ENCODE data around the gene HS6ST1. TPM values are rescaled to one million over a fixed set of nuclear protein-coding genes. Genes with fewer than 3 reads are reported as not detected.
A peak's percentile ranks its signal among the peaks of the same experiment; 100 is the strongest.

Gene HS6ST1
- total RNA-seq, 1 donor from 2014 or later: 31.1 TPM

DNA sequence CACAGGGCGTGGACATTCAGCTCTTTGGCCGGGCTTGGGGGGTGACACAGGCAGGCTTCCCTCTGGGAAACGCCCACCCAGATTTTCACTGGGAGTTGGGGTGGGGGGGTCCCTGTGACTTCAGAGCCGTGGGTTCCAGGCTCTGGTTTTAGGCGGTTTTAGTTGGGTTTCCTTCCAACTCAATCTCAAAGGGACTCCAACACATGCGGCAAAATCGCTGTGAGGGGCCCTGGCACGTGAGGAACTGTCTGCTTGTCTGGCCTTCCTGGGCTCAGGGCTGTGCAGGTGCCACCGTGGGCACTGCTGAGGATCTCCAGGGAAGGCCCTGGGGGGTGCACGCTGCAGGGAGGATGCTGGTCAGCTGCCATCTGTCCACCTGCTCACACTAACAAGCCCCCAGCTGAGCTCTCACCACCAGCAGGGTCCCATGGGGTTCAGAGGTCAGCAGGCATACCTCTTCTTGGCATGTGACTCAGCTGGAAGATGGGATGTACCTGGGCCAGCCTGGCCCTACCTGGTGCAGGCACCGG, 11.7 kb downstream of the HS6ST1 start:
- Mint-ChIP-seq H3K27me3 (ENCODE audit: insufficient read depth, low read depth) (peaks cover 8% of the 10 kb centered on the region), H3K9me3 (no peaks in the 10 kb centered on the region), H3K4me3 (no peak overlapping the region), H3K4me1 (peaks cover 70% of the 10 kb centered on the region), H3K36me3 (peaks cover 7% of the 10 kb centered on the region), H3K27ac (no peak overlapping the region)
- Histone ChIP-seq H3K9me3 (ENCODE audit: low read depth) (no peaks in the 10 kb centered on the region), H3K4me2 (no peak overlapping the region), H3K4me1 (peaks cover 48% of the 10 kb centered on the region), H3K27me3 (no peaks in the 10 kb centered on the region), H3K36me3 (no peaks in the 10 kb centered on the region), H3K79me2 (ENCODE audit: low read depth) (peaks cover 100% of the 10 kb centered on the region), H3F3A (ENCODE audit: low read depth) (peaks cover 8% of the 10 kb centered on the region), H3K9ac (no peak overlapping the region), H2AFZ (replicated peaks) (no peak overlapping the region), H3K27ac (no peak overlapping the region), H3K4me3 (no peak overlapping the region), H4K20me1 (ENCODE audit: low read depth) (peaks cover 100% of the 10 kb centered on the region)
- DNase-seq (ENCODE audit: low spot score): no peak
- TF ChIP-seq CTCF (IDR thresholded peaks at IDR 0.05) (no peak), EZH2 (IDR thresholded peaks at IDR 0.05) (no peak), EZH2phosphoT487 (IDR thresholded peaks at IDR 0.05) (no peak)

GRCh38 chr2:128306081-128306930, 12.4 kb downstream of the HS6ST1 start:
- Mint-ChIP-seq H3K27ac (peak overlapping the region; percentile 72), H3K36me3 (peaks cover 7% of the 10 kb centered on the region), H3K4me1 (peaks cover 73% of the 10 kb centered on the region), H3K9me3 (no peaks in the 10 kb centered on the region), H3K4me3 (peak overlapping the region; percentile 17), H3K27me3 (ENCODE audit: insufficient read depth, low read depth) (peaks cover 8% of the 10 kb centered on the region)
- Histone ChIP-seq H3K79me2 (ENCODE audit: low read depth) (peaks cover 100% of the 10 kb centered on the region), H3K27ac (peak overlapping the region; percentile 1), H2AFZ (replicated peaks) (no peak overlapping the region), H3K4me2 (peak overlapping the region; percentile 61), H4K20me1 (ENCODE audit: low read depth) (peaks cover 100% of the 10 kb centered on the region), H3K9ac (no peak overlapping the region), H3F3A (ENCODE audit: low read depth) (peaks cover 8% of the 10 kb centered on the region), H3K36me3 (no peaks in the 10 kb centered on the region), H3K9me3 (ENCODE audit: low read depth) (no peaks in the 10 kb centered on the region), H3K4me1 (peaks cover 47% of the 10 kb centered on the region), H3K27me3 (no peaks in the 10 kb centered on the region), H3K4me3 (no peak overlapping the region)
- TF ChIP-seq EZH2phosphoT487 (IDR thresholded peaks at IDR 0.05) (no peak), CTCF (IDR thresholded peaks at IDR 0.05) (peak; percentile 41)
- peak; percentile 52 for DNase-seq (ENCODE audit: low spot score)

- Histone ChIP-seq H3K9me3 (ENCODE audit: low read depth) (no peaks in the 10 kb centered on the region), H3F3A (ENCODE audit: low read depth) (peaks cover 8% of the 10 kb centered on the region), H3K79me2 (ENCODE audit: low read depth) (peaks cover 100% of the 10 kb centered on the region), H3K4me1 (peaks cover 40% of the 10 kb centered on the region), H3K4me3 (no peak overlapping the region), H3K27me3 (no peaks in the 10 kb centered on the region), H3K36me3 (no peaks in the 10 kb centered on the region), H3K4me2 (peak overlapping the region; percentile 61), H3K27ac (peak overlapping the region; percentile 66), H3K9ac (no peak overlapping the region), H2AFZ (replicated peaks) (no peak overlapping the region), H4K20me1 (ENCODE audit: low read depth) (peaks cover 100% of the 10 kb centered on the region)
- peaks cover 6% of the 10 kb centered on the region for H3K27me3 Mint-ChIP-seq (ENCODE audit: insufficient read depth, low read depth)
- DNase-seq (ENCODE audit: low spot score): no peak
- H3K4me1 Mint-ChIP-seq: peaks cover 68% of the 10 kb centered on the region
- H3K36me3 Mint-ChIP-seq: peaks cover 4% of the 10 kb centered on the region
- H3K9me3 Mint-ChIP-seq: no peaks in the 10 kb centered on the region
- no peak overlapping the region for H3K4me3 Mint-ChIP-seq
- no peak for TF ChIP-seq EZH2 (IDR thresholded peaks at IDR 0.05)
- no peak for TF ChIP-seq EZH2phosphoT487 (IDR thresholded peaks at IDR 0.05)
- no peak for TF ChIP-seq CTCF (IDR thresholded peaks at IDR 0.05)
- H3K27ac Mint-ChIP-seq: no peak overlapping the region
Observed at GRCh38 chr2:128305555-128306080, 13.1 kb downstream of the HS6ST1 start.

Measured in neural progenitor cell (in vitro differentiated cells).